ENCODE data around the gene PTPRD. TPM values are rescaled to one million over a fixed set of nuclear protein-coding genes. Genes with fewer than 3 reads are reported as not detected.
A peak's percentile ranks its signal among the peaks of the same experiment; 100 is the strongest.

Gene PTPRD
- total and polyA plus RNA-seq, 9 donors = 45.2 to 104 (median 80.0) TPM

DNA sequence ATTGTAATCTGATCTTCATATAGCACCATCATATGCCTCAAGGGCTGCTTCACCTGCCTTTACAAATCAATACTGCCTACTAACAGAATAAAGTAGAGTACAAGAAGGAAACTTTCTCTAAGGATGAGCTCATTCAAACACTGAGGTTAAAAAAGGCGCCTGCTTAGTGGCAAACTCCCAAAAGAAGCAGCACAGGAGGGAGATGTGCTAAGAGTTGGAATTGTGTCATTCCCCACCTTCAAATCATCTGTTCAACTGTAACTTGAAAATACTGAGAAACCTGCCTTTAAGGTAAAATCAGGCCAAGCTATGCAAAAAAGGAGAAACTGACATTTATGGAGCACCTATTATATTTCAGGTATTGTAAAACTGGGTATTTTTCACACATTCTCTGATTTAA lies 560.6 kb downstream of the PTPRD start:
- no CpG with 5 or more reads among the region's 1 CpG for WGBS (ENCODE audit: insufficient coverage)
- H3K36me3 ChIP-seq (ENCODE audit: control insufficient read depth, insufficient read depth, low read length) = no peaks in the 10 kb centered on the region
- no peaks in the 10 kb centered on the region for H3K9me3 ChIP-seq (replicated peaks; ENCODE audit: control insufficient read depth, low read depth, low read length)
- no peaks in the 10 kb centered on the region for H3K4me1 ChIP-seq (ENCODE audit: control insufficient read depth, insufficient read depth, low read length)
- no peak overlapping the region for H3K4me3 ChIP-seq (ENCODE audit: low read length)
- H3K27me3 ChIP-seq (ENCODE audit: control insufficient read depth, insufficient read depth, low read length) = no peaks in the 10 kb centered on the region
- H3K27ac ChIP-seq (ENCODE audit: low read length) = no peak overlapping the region
- no peak for DNase-seq

DNA sequence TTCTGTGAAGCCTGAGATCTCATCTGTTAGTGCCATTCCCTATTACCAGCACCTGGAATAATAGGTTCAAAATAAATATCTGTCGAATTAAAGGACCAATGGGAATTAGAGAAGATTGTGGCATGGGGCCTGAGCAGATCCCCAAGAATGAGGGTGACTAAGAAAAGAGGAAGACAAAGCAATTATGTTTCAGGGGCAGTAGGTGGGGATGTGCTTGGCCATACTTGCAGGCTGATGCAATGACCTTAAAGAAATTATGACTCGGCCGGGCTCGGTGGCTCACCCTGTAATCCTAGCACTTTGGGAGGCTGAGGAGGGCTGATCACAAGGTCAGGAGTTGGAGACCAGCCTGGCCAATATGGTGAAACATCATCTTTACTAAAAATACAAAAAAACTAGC lies 562.8 kb downstream of the PTPRD start:
- no peak overlapping the region for H3K4me3 ChIP-seq (ENCODE audit: low read length)
- no peaks in the 10 kb centered on the region for H3K4me1 ChIP-seq (ENCODE audit: control insufficient read depth, insufficient read depth, low read length)
- no peak overlapping the region for H3K27ac ChIP-seq (ENCODE audit: low read length)
- H3K27me3 ChIP-seq (ENCODE audit: control insufficient read depth, insufficient read depth, low read length) = no peaks in the 10 kb centered on the region
- no peaks in the 10 kb centered on the region for H3K36me3 ChIP-seq (ENCODE audit: control insufficient read depth, insufficient read depth, low read length)
- no peak for DNase-seq
- H3K9me3 ChIP-seq (replicated peaks; ENCODE audit: control insufficient read depth, low read depth, low read length) = no peaks in the 10 kb centered on the region
- WGBS (ENCODE audit: insufficient coverage) = 79% methylated on average over 3 of the region's 4 CpGs

DNA sequence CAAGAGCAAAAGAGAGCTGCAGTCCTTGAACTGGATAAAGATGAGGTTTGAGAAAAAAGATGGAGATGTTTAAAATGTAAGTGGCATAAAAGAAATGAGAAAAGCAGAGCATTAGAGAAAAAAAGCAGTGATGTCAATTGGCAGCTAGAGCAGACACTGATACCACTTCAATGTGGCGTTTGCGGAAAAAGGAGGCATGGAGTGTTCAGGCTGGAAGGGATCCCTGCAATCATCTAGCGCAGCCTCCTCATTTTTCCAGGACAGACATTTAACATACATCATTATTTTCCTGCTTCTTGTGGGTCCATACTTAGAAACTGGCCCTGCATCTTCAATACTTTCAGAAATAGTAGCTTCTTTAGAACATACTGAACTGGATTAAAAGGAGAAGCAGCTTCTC lies 563.8 kb downstream of the PTPRD start:
- Histone ChIP-seq H3K27me3 (ENCODE audit: control insufficient read depth, insufficient read depth, low read length) (no peaks in the 10 kb centered on the region), H3K36me3 (ENCODE audit: control insufficient read depth, insufficient read depth, low read length) (no peaks in the 10 kb centered on the region), H3K9me3 (replicated peaks; ENCODE audit: control insufficient read depth, low read depth, low read length) (no peaks in the 10 kb centered on the region), H3K27ac (ENCODE audit: low read length) (no peak overlapping the region), H3K4me3 (ENCODE audit: low read length) (no peak overlapping the region), H3K4me1 (ENCODE audit: control insufficient read depth, insufficient read depth, low read length) (no peaks in the 10 kb centered on the region)
- WGBS (ENCODE audit: insufficient coverage) = no CpG with 5 or more reads among the region's 3 CpGs
- peak; percentile 43 for DNase-seq

DNA sequence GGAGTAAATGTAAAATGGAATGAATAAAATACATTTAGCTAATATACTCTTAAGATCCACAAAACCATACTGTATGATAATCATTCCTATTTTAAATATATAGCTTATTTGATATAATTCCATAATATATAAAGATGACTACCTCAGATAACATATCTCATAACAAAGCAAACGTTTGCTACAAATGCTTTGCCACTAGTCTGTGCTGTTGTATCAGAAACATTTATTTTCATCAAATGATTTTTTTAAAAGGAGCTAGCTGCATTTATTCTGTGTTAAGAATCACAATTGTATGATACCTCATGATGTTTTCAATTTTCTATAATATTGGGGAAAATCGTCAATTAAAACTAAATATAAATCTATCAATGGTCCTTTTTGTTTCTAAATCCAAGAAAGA lies 567.2 kb downstream of the PTPRD start:
- DNase-seq = peak; percentile 65
- no CpG with 5 or more reads among the region's 2 CpGs for WGBS (ENCODE audit: insufficient coverage)
- Histone ChIP-seq H3K4me3 (ENCODE audit: low read length) (no peak overlapping the region), H3K27me3 (ENCODE audit: control insufficient read depth, insufficient read depth, low read length) (no peaks in the 10 kb centered on the region), H3K9me3 (replicated peaks; ENCODE audit: control insufficient read depth, low read depth, low read length) (no peaks in the 10 kb centered on the region), H3K27ac (ENCODE audit: low read length) (no peak overlapping the region), H3K4me1 (ENCODE audit: control insufficient read depth, insufficient read depth, low read length) (no peaks in the 10 kb centered on the region), H3K36me3 (ENCODE audit: control insufficient read depth, insufficient read depth, low read length) (no peaks in the 10 kb centered on the region)

DNA sequence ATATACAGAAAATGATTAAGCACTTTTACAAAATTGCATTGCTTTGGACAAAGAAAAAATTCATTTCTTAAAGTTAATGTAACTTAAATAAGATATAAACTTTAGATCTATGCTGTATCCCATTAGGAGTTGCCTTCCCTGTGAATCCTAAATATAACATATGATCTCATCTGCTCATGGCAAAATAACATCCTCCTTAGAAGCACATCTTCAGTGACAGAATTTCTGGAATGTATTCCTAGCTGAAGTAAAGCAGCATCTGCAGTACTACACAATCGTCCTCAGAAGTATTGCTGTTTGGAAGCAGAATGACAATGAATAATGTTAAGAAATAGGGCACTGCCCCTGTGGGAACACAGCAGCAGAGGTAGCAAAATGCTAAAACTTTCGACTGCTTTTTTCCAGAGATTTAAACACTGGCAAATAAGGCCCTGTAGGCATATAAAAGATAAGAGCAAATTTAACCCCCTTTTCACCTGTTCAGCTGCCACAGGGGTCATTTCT lies 571.0 kb downstream of the PTPRD start:
- peak; percentile 67 for DNase-seq
- no peaks in the 10 kb centered on the region for H3K27me3 ChIP-seq (ENCODE audit: control insufficient read depth, insufficient read depth, low read length)
- no peaks in the 10 kb centered on the region for H3K36me3 ChIP-seq (ENCODE audit: control insufficient read depth, insufficient read depth, low read length)
- no peak overlapping the region for H3K4me3 ChIP-seq (ENCODE audit: low read length)
- H3K9me3 ChIP-seq (replicated peaks; ENCODE audit: control insufficient read depth, low read depth, low read length) = no peaks in the 10 kb centered on the region
- no peaks in the 10 kb centered on the region for H3K4me1 ChIP-seq (ENCODE audit: control insufficient read depth, insufficient read depth, low read length)
- no CpG with 5 or more reads among the region's 2 CpGs for WGBS (ENCODE audit: insufficient coverage)
- no peak overlapping the region for H3K27ac ChIP-seq (ENCODE audit: low read length)

DNA sequence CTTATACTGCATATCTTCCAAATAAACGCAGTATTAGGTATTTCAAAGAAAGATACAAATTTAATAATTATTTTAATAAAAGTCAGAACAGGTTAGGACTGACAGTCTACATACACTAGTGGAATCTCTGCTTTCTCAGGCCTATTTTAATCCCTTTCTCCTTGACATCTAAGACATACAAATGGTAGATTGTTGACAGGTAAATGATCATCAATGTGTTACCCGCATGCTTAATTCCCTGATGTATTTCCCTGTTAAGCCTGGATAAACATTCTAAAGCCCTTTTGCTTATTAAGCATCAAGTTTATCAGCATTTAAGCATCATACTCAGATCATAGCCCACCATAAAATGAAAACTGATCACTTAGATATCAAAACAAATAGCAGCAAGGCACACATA lies 576.7 kb downstream of the PTPRD start:
- H3K4me3 ChIP-seq (ENCODE audit: low read length) = no peak overlapping the region
- H3K36me3 ChIP-seq (ENCODE audit: control insufficient read depth, insufficient read depth, low read length) = no peaks in the 10 kb centered on the region
- H3K4me1 ChIP-seq (ENCODE audit: control insufficient read depth, insufficient read depth, low read length) = no peaks in the 10 kb centered on the region
- WGBS (ENCODE audit: insufficient coverage) = no CpG with 5 or more reads among the region's 2 CpGs
- H3K27me3 ChIP-seq (ENCODE audit: control insufficient read depth, insufficient read depth, low read length) = no peaks in the 10 kb centered on the region
- no peaks in the 10 kb centered on the region for H3K9me3 ChIP-seq (replicated peaks; ENCODE audit: control insufficient read depth, low read depth, low read length)
- H3K27ac ChIP-seq (ENCODE audit: low read length) = no peak overlapping the region
- DNase-seq = no peak

DNA sequence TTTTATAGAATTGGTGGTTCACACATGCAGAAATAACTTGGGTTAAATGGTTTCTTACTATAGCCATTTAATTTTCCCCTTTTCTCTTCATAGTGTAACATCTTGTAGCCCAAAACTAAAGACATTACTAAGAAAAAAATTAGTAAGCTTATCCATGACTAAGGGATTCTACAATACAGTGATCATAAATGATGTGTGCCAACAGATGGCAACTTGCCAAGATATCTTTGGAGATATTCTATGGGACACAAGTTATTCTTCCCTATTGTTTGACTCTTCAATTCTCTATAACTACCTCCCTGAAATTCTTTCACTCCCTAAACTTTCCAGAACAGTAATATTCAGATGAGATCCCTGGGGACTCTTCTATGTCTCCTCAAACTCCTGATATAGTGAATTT lies 580.6 kb downstream of the PTPRD start:
- Histone ChIP-seq H3K9me3 (replicated peaks; ENCODE audit: control insufficient read depth, low read depth, low read length) (no peaks in the 10 kb centered on the region), H3K27ac (ENCODE audit: low read length) (no peak overlapping the region), H3K36me3 (ENCODE audit: control insufficient read depth, insufficient read depth, low read length) (no peaks in the 10 kb centered on the region), H3K4me1 (ENCODE audit: control insufficient read depth, insufficient read depth, low read length) (no peaks in the 10 kb centered on the region), H3K4me3 (ENCODE audit: low read length) (no peak overlapping the region), H3K27me3 (ENCODE audit: control insufficient read depth, insufficient read depth, low read length) (no peaks in the 10 kb centered on the region)
- peak; percentile 2 for DNase-seq

DNA sequence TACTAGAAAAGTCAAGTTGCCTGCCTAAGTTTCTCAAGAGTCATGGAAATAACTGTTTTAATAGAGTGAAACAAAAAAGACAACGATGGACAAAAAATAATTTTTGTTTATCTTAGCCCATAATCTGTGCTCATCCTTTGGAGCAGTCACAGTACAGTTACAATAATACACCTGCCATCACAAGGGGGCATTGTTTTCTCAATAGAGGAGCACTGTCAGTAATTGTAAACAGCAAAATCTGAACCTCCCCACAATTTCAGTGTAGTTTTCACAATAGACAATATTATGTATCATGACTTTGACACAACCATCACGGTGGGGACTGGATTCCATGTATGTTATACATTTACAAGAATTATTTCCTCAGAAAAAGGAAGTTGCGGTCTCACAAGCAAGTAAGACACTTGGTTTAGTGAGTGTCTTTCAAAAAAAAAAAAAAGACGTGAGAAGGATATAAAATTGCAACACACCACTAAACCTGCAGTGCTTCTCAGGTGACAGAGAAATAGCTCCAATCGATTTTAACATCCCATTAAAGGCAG lies 586.3 kb downstream of the PTPRD start:
- no peaks in the 10 kb centered on the region for H3K27me3 ChIP-seq (ENCODE audit: control insufficient read depth, insufficient read depth, low read length)
- no peak for DNase-seq
- no peaks in the 10 kb centered on the region for H3K9me3 ChIP-seq (replicated peaks; ENCODE audit: control insufficient read depth, low read depth, low read length)
- WGBS (ENCODE audit: insufficient coverage) = no CpG with 5 or more reads among the region's 5 CpGs
- H3K4me3 ChIP-seq (ENCODE audit: low read length) = no peak overlapping the region
- no peak overlapping the region for H3K27ac ChIP-seq (ENCODE audit: low read length)
- H3K4me1 ChIP-seq (ENCODE audit: control insufficient read depth, insufficient read depth, low read length) = no peaks in the 10 kb centered on the region
- H3K36me3 ChIP-seq (ENCODE audit: control insufficient read depth, insufficient read depth, low read length) = no peaks in the 10 kb centered on the region

DNA sequence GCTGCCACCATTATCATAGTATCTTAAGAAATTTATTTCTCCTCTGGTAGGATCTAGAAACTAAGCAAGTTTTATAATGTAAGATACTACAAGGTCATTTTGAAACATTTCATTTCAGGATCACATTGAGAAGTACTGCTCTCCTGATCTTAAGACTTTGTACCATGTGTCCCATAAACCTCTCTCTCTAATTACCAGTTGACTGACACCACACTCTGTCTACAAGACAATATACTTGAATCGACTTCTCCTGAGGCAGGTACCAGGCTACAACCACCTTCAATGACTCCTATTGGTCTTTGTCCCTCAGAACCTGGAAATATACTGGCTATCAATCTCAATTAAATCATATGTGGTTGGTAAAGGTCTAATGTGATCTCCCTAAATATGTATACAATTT lies 597.0 kb downstream of the PTPRD start:
- Histone ChIP-seq H3K4me1 (ENCODE audit: control insufficient read depth, insufficient read depth, low read length) (no peaks in the 10 kb centered on the region), H3K4me3 (ENCODE audit: low read length) (no peak overlapping the region), H3K36me3 (ENCODE audit: control insufficient read depth, insufficient read depth, low read length) (no peaks in the 10 kb centered on the region), H3K27me3 (ENCODE audit: control insufficient read depth, insufficient read depth, low read length) (no peaks in the 10 kb centered on the region), H3K27ac (ENCODE audit: low read length) (no peak overlapping the region), H3K9me3 (replicated peaks; ENCODE audit: control insufficient read depth, low read depth, low read length) (no peaks in the 10 kb centered on the region)
- WGBS (ENCODE audit: insufficient coverage) = no CpG with 5 or more reads among the region's 1 CpG
- DNase-seq = no peak

DNA sequence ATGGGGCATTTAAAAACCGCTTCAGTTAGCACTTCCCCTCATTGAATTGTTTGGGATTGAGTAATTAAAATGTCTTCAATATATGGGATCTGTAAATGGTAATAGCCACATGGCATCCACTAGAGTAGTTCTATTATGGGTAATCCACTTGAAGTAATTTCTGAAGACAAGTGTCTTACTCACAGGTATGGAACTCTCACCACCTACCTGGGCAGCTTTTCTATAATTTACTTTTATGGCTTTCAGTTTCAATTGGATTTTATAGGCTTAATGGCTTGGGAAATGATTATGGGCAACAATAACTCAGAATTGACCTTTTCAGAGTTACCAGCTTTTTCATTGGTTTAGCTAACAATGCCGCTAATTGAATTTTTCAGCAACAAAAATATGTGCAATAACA lies 597.9 kb downstream of the PTPRD start:
- H3K4me1 ChIP-seq (ENCODE audit: control insufficient read depth, insufficient read depth, low read length) = no peaks in the 10 kb centered on the region
- H3K4me3 ChIP-seq (ENCODE audit: low read length) = no peak overlapping the region
- H3K27ac ChIP-seq (ENCODE audit: low read length) = no peak overlapping the region
- no peaks in the 10 kb centered on the region for H3K27me3 ChIP-seq (ENCODE audit: control insufficient read depth, insufficient read depth, low read length)
- DNase-seq = no peak
- WGBS (ENCODE audit: insufficient coverage) = no CpG with 5 or more reads among the region's 2 CpGs
- no peaks in the 10 kb centered on the region for H3K9me3 ChIP-seq (replicated peaks; ENCODE audit: control insufficient read depth, low read depth, low read length)
- H3K36me3 ChIP-seq (ENCODE audit: control insufficient read depth, insufficient read depth, low read length) = no peaks in the 10 kb centered on the region

DNA sequence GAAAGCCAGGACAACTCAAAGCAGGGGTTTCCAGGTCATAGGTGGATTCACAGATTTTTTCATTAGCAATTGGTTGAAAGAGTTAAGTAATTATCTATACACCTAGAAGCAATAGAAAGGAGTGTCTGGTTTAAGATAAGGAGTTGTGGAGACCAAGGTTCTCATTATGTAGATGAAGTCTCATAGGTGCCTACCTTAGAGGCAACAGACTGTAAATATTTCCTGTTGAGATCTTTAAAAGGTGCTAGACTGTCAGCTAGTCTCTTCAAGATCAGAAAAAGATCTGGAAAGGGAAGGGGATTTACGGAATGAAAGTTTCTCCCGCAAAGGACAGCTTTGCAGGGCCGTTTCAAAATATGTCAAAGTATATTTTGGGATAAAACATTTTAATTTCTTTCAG lies 603.4 kb downstream of the PTPRD start:
- Histone ChIP-seq H3K36me3 (ENCODE audit: control insufficient read depth, insufficient read depth, low read length) (no peaks in the 10 kb centered on the region), H3K4me1 (ENCODE audit: control insufficient read depth, insufficient read depth, low read length) (no peaks in the 10 kb centered on the region), H3K27me3 (ENCODE audit: control insufficient read depth, insufficient read depth, low read length) (no peaks in the 10 kb centered on the region), H3K27ac (ENCODE audit: low read length) (no peak overlapping the region), H3K4me3 (ENCODE audit: low read length) (no peak overlapping the region), H3K9me3 (replicated peaks; ENCODE audit: control insufficient read depth, low read depth, low read length) (no peaks in the 10 kb centered on the region)
- 73% methylated on average over 3 of the region's 3 CpGs for WGBS (ENCODE audit: insufficient coverage)
- no peak for DNase-seq
